H1 (cell line): ENCODE data around the gene ELP6.

Experiments
- POLR2A ChIP-seq, 2 experiments: IDR thresholded peaks; 1 replicate in 1 of 2; 2 replicates in 1 of 2; pipeline ENCODE4 v1.6.1; 2011; ENCODE audit warnings: low read depth in 2 of 2, low read length in 2 of 2, mild to moderate bottlenecking in 2 of 2; ENCODE audit errors: control extremely low read depth in 1 of 2
- USF2 ChIP-seq: IDR thresholded peaks from 2 replicates; pipeline ENCODE4 v1.6.1; 2011; ENCODE audit warnings: low read length, improper control_type of control experiment
- TF ChIP-seq, protein P1 (sequence below), 3 experiments: IDR thresholded peaks; 1 replicate in 2 of 3; 2 replicates in 1 of 3; pipeline versions ENCODE4 v1.5.1 to v1.6.1; 2011; ENCODE audit warnings: low read length in 3 of 3, mild to moderate bottlenecking in 3 of 3, inconsistent platforms in 2 of 3, low read depth in 1 of 3, moderate library complexity in 1 of 3; ENCODE audit not compliant: insufficient read depth in 1 of 3; ENCODE audit errors: control extremely low read depth in 1 of 3

DNA sequence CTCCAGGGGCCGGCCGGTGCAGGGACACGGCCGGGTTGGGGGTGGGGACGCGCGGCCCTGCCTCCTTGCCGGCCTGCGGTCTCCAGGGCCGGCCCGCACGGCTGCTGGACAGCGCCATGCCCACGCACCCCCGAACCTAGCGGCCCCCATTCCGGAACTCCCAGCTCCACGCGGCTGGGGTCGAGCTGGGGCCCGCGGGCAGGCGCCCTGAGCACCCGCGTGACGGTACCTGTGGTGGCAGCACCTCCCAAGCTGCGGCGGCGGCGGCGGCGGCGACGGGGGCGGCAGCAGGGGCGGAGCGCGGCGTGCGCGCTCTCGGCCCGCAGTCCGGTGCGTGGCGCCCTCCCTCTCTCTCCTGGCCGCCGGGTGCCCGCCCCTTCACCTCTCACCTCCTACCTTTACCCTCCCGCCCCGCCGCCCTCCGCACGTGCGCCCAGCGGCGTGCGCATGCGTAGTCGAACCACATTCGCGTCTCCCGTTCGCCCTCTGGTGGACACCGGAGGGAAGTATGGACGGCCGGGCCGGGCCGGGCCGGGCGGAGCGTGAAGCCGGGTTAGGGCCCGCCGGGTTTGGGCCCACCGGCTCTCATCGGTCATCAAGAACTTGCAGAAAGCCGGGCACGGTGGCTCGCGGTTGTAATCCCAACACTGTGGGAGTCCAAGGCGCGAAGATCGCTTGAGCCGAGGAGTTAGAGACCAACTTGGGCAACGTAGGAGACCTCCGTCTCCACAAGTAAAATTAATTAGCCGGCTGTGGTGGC, 37.8 kb downstream of the ELP6 start, which contains the start of gene SCAP:
- TF ChIP-seq POLR2A (IDR thresholded peaks at IDR 0.05; ENCODE audit: control extremely low read depth in 1 of 2, low read depth in 2 of 2, low read length in 2 of 2) (no peak; a peak in 1 of 3 replicates), USF2 (peak; percentile 66)
- TF ChIP-seq, protein P1, sequence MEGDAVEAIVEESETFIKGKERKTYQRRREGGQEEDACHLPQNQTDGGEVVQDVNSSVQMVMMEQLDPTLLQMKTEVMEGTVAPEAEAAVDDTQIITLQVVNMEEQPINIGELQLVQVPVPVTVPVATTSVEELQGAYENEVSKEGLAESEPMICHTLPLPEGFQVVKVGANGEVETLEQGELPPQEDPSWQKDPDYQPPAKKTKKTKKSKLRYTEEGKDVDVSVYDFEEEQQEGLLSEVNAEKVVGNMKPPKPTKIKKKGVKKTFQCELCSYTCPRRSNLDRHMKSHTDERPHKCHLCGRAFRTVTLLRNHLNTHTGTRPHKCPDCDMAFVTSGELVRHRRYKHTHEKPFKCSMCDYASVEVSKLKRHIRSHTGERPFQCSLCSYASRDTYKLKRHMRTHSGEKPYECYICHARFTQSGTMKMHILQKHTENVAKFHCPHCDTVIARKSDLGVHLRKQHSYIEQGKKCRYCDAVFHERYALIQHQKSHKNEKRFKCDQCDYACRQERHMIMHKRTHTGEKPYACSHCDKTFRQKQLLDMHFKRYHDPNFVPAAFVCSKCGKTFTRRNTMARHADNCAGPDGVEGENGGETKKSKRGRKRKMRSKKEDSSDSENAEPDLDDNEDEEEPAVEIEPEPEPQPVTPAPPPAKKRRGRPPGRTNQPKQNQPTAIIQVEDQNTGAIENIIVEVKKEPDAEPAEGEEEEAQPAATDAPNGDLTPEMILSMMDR (IDR thresholded peaks at IDR 0.05; ENCODE audit: control extremely low read depth in 1 of 3, insufficient read depth in 1 of 3, low read depth in 1 of 3, low read length in 3 of 3), result peak; percentile 82 to 89 (median 84)
